GM19238 (cell line): ENCODE results near the gene PCGF2.
"Not testable (repeated sequence)": the region's sequence is repeated elsewhere in the genome, so short reads cannot be mapped to it uniquely, and the experiment has no call there.

Source experiments
- DNase-seq: peaks from one replicate; pipeline ENCODE4 v3.0.0; 2011; ENCODE audit warnings: low spot score; ENCODE audit not compliant: insufficient read length

PCGF2 gene

DNA sequence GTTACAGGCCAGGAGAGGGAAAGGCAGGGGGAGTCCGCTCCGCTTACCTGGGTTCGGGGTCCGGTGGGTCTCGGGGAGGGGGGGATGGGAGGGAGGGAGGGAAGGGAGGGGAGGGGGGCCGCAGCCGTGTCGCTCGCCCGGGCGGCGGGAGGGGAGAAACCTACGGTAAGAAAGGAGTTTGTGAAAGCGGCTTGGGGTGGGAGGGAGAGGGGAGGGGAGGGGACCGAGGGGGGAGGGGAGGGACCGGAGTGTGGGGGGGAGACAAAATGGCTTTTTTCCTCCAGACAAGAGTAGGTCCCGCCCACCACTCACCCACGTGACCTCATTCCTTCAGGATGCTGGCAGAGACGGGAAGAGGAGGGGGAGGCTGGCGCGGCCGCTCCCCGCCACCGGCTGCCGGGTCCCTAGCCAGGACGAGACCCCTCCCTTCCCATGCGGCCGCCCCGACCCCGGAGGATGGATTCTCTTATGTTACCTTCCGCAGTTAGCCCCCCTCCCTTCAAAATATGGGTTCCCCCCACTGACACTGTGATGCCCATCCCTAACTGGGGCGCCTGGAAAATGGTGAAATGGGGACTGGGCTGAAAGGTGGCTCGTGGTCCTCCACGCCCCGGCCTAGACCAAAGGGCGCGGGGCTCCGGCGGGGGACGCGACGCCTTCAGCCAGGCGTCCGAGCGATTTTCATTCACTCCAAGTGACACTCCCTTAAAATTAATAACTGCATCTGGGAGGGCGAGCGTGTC is at the start of gene PCGF2:
PCGF2 (minus strand) TSS at position 188 of the 743 bp plus-strand sequence. CDS start 7,934 bp downstream, outside the sequence.
- no peak for DNase-seq

DNA sequence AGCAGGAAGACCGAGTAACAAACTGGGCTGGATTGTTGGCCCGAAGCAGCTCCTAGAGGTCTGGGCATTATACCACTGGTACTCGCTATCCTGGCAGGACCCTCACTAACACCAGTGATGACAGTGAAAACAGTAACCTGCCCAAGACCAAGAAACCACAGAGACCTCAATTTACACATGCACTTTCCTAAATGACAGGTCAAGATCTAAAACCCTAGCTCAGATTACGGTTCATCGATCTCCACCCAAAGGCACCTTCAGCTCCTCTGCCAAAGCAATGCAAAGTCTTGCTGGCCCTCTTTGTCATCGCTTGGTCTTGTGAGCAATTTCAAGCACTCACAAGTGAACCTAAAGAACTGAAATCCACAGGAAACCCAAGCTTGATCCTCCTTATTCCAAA is 49.7 kb upstream of the PCGF2 start:
- DNase-seq = no peak

DNA sequence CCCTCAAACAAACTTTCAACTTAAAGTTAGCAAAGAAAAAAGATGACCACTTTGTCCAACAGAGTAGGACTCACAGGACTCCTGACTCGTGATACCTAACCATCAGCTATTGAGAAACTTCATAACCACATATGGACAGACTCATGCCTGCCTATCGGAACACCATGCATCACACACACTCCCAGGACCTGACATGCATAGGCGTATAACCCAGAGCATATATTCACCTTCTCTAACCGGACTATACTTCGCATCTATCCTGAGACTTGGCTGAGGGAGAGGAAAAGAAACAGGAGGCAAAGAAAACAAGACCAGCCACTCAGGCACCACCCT is 49.0 kb upstream of the PCGF2 start:
- DNase-seq = no peak

DNA sequence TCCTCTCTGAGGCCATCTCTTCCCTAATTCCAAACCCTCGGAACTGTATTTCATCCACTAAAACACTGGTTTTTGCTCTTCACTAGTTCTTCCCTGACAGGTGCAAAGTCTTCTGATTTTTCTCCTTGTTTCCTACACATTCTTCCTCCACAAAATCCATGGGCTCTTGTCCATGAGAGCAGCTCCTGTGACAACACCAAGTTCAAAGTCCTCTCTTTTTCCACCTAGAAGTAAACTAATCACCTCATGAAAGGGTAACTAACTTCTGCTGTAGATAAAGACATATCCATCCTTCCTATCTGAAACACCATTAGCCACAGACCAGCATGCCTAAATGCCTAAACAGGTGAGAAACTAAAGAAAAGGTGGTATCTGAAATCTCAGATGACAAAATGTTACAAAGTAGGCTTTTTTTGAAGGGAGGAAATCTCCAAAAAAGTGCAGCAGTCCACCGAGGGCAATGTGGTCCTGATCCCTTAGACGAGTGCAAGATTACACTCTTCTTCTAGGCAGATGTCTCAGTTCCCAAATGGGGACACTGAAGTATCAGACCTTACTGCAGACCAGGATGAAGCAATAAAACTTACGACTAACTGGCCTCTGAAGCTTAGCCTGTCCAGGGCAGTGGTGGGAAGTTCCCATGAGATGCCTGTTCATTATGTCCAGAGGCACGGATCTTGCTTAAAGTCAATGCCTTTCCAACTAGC is 48.5 kb upstream of the PCGF2 start:
- no peak for DNase-seq

DNA sequence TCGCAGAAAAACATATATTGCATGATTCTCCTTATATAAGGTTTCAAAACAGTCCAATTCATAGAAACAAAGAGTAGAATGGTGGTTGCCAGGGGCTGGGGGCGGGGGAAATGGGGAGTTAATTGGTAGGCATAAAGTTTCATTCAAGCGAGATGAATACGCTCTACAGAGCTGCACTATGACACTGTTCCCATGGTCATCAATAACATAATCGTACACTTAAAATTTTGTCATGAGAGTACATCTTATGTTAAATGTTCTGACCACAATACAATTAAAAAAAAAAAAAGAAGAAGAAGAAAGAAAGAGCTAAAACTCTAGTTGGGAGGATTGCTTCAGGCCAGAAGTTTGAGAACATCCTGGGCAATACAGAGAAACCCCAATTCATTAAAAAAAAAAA is 46.1 kb upstream of the PCGF2 start:
- DNase-seq = no peak

DNA sequence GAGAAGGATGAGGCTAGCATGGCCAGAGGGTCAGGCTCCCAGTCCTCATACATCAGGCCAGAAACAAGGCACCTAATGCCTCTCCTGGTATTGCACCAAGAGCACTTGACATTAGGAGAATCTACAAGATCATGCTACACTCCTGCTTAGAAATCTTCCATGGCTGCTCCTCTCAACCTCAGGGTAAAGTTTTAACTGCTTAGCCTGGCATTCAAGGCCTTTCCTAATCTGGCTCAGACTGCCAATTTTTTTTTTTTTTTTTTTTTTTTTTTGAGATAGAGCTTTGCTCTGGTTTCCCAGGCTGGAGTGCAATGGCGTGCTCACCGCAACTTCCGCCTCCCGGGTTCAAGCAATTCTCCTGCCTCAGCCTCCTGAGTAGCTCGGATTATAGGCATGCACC is 43.0 kb upstream of the PCGF2 start:
- no peak for DNase-seq

DNA sequence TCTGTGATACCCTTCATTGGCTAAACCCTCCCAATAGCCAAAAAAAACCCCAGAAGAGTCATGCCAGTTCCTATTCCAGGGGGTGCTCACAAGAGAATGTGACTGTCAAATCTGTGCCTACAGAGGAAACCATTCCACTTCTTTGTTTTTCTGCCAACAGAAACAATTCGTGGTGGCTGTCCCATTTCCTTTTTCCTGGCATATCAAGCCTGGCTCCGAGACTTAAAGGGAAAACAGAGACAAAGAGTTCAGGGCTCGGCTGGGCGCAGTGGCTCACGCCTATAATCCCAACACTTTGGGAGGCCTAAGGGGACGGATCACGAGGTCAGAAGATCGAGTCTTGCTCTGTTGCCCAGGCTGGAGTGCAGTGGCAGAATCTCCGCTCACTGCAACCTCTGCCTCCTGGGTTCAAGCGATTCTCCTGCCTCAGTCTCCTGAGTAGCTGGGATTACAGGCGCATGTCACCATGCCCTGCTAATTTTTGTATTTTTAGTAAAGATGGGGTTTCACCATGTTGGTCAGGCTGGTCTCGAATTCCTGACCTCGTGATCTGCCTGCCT is 42.1 kb upstream of the PCGF2 start:
- not testable (repeated sequence) for DNase-seq

DNA sequence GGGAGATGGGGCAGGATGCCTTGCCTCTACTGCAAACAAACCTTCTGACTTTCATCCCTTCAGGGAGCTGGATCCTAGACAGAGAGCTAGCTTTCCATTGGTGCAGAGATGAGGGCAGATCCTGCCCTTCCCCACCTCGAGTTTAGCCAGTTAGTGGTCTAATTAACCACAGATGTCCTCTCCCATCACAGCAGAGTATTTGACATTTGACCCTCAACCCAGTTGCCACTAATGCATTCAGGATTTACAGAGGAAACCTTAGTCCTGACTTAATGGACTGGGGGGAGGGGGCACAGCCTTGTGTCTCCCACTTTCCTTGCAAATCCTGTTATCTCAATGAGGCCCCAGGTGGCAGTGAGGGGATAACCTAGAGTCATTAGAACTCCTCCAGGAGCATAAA is 41.0 kb upstream of the PCGF2 start:
- no peak for DNase-seq

DNA sequence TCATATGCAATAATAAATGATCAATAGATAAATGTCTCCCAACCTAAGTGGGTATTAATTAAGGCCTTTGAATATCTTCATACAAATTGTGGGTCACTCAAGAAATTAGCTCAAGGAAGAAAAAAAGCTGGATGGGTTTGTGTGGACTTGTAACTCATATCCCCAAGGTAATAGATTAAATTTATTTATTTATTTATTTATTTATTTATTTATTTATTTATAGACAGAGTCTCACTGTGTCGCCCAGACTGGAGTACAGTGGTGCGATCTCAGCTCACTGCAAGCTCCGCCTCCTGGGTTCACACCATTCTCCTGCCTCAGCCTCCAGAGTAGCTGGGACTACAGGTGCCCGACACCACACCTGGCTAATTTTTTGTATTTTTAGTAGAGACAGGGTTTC is 39.9 kb upstream of the PCGF2 start:
- not testable (repeated sequence) for DNase-seq

DNA sequence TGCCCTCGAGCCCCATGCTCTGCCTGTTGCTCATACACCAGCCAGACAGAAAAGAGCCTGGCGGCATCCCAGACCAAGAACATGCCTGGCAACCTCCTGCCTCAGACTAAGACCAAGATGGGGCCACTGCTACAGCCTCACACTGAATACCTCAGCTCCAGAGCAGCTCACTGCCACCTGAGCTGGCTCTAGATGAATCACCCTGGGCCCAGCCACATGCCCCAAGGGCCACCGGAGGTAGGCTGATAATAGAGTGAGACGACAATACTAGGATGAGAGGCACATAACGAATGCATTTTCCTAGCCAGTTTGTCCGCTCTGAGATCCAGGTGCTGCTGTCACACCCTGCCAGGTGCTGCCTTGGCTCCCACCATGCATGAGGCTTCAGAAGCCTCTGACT is 38.2 kb upstream of the PCGF2 start:
- DNase-seq = no peak

DNA sequence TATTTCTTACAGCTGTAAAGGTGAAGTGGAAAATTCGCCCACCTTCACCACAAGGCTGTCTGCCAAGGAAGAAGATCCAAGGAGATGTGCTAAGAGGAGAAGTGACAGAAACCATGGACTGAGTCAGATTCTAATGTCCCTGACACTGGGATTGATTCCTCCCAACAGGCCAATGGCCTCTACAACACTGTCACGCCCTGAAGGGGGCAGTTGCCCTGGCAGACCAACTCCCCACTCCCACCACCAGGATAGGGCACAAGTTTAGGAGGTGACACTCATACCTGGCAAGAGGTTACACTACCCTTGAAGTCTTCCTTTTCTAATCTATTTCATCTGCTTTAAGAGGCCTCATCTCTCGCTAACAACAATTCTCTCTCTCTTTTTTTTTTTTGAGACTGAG is 35.1 kb upstream of the PCGF2 start:
- DNase-seq = no peak

DNA sequence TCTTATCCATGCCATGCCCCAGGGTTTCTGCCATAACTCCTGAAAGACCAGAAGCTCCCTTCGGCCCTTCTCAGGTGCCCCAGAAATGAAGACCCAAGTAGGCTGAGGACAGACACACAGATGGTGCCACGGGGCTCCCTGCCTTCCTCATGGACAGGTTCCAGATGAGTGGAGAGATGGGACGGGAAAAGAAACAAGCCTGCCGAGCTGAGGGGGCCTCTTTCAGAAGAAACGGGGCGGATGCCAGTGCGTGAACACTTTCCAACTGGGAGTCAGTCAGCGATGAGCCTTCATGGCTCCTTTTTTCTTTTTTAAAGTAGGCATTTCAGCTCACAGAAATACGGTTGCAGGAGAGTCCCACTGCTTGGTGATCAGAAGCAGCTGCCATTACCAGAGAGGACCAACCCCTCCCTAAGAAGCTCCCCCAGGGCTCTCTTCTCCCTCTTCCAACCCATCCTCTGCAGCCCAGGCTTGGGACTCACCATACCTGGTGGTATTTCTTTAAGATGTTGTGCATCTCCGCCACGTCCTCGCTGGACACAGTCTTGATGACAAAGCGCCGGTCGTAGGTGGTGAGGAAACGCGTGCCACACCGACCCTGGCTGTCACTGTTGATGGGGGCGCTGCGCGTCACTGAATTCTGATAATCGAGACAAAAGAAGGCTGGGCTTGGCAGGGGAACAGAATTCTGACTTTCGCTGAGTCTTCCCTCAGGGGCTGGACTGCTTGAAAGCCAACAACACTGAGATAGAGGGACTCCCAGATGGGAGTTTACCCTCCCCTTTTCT is 32.0 kb upstream of the PCGF2 start:
- no peak for DNase-seq

DNA sequence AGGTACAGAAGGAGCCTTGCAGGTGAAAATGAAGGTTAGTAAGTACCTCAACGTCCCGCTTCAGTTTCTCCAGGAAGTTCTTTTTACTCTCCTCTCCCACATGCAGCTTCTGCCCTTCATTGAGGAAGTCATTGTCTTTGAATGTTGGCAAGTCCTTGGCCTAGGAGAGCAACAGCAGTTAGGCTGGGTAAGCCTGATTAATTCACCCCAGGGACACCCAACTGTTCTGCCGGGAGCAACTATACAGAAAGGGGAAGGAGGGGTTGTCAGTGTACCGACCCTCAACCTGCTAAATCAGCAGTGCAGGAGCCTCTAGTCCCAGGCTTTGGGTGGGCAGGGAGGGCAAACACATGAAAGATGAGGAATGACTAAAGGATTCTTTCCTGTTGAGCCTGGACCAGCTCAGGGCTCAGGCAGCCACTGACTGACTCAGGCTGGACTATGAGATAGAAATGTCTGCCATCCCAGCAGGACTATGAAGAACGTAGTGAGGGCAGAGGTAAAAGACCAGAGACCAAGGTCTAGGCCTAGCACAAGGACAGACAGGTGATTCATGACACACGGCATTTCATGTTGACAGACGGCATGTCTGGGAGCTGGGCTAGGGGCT is 29.6 kb upstream of the PCGF2 start:
- DNase-seq = no peak

DNA sequence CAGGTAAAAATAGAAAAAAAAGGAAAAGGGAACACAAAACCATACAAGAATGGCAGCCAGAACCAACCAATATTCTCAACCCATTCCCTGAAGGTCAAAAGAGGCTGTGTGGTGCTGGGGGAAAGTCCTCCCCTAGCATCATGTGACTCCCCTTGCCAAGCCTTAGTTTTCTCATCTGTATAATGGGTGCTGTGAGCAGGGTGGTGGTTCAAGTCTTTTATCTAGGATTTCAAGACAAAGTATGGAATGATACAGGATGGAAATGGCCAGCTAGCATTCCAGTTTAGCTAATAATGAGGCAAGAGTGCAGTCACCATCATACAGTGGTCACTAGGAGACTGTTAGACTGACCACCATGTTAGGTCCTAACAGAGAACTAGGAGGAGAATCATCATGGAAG is 25.1 kb upstream of the PCGF2 start:
- no peak for DNase-seq

DNA sequence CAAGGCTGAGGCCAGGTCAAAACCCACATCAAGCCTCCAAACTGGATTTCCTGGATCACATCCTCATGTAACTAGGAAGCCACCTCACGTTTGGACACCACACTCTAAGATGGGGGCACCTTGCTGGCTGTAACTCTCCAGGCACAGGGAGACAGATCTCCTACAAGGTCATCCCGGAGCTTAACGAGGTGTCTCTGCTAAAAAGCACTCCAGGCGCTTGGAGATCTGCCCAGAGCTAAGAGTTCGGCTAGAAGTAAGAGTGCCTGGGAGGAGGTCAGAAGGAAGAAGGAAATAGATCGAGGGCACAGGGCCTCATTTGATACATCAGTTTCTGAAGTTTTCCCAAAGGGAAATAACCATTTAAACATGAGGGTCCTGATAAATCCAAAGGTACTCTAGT is 20.3 kb upstream of the PCGF2 start:
- no peak for DNase-seq

DNA sequence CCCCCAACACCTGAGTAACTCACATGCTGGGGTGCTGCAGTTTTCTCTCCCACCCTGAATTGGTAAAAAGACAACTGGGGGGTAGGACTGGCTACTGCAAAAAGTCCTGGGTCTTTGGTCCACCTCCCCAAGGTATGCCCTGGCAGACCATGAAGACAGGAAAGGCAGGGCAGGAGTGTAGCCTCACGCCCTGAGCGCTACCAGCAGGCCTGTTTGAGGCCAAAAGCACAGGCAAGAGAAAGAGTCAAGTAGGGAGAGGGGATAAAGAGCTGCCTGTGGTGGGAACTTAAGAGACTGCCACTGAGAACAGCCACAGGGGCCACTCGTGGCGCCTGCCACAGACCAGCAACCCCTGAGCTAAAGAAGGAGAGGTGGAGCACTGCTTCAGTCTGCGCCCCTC is 18.2 kb upstream of the PCGF2 start:
- DNase-seq = no peak

DNA sequence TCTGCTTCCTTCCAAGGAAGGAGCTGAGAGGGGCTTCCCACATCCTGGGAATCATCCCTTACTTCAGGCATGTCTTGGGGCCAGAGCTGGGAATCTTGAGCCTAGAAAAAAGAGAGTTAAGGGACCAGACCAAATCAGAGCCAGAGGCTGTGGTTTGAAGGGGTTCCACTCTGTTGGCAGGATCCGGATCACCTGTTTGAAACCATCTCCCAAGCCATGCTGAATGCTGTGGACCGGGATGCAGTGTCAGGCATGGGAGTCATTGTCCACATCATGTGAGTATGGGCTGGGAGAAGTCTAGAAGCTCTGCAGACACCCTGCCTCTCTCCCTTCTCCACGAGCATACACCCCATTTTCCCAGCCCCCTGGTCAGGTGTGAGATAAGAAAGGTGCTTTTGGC is 14.1 kb upstream of the PCGF2 start:
- no peak for DNase-seq

DNA sequence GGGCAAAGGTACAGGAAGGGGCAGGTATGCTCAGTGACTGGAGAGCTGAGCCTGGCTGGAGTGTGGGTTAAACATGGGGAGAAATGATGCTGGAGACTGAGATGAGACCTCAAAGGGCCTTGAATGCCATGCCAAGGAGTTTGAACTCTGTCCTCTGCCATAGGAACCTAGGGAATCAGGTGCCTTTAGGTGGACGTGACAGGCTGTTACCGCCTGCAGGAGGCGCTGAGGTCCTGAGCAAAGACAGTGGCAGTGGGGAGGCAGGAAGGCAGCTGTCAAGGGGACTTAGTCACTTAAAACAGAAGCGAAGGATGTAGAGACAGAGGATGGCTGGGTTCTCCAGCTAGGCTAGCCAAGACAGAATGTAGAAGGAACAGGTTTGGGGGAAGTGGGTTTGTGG is 13.5 kb upstream of the PCGF2 start:
- DNase-seq = no peak

DNA sequence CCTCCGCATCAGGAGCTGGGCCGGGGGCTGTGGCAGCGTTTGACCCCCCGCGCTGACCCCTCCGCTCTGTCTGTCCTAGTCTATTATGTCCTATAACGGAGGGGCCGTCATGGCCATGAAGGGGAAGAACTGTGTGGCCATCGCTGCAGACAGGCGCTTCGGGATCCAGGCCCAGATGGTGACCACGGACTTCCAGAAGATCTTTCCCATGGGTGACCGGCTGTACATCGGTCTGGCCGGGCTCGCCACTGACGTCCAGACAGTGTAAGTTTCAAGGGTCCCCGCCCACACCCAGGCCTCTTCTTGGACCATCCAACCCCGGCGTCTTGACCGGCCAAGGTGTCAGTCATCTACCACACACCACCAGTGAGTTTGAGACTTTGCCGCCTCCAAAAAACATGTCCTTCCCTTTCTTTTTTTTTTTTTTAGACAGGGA is 5.0 kb upstream of the PCGF2 start:
- DNase-seq = no peak

DNA sequence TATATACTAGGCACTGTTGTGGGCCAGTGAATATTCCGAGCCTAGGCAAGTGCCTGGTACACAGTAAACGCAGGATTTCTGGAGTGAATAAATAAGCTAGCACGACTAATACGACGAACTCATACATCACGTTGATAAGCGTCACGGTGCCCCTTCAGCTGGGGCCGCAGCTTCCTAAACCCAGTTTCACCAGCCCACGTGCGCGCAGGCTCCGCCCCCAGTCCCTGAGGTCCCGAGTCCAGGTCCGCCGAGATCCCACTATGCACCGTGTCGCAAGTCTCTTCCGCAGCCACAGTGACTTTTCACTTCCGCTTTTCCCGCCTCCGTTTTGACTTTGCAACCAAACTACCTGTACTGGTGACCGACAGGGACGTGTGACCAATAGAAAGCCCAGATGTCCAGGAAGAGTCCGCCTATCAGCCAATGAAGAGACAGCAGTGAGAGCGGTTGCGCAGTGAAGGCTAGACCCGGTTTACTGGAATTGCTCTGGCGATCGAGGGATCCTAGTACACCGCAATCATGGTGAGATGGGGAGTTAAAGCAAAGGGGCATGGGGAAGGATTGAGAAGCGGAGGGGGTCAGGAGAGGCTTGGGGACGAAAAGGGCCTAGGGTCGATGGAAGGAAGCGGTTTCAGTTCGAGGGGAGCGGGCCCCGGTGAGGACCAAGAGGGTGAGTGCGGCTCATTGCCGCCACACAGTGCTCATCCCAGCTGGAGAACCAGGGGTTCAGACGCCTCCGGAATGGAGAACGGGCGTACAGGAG is 4.4 kb upstream of the PCGF2 start, which contains the start of gene PSMB3:
PSMB3 (plus strand) TSS at position 434 of the 763 bp plus-strand sequence; CDS start at position 520, 86 bp downstream.
- DNase-seq = peak; percentile 92

DNA sequence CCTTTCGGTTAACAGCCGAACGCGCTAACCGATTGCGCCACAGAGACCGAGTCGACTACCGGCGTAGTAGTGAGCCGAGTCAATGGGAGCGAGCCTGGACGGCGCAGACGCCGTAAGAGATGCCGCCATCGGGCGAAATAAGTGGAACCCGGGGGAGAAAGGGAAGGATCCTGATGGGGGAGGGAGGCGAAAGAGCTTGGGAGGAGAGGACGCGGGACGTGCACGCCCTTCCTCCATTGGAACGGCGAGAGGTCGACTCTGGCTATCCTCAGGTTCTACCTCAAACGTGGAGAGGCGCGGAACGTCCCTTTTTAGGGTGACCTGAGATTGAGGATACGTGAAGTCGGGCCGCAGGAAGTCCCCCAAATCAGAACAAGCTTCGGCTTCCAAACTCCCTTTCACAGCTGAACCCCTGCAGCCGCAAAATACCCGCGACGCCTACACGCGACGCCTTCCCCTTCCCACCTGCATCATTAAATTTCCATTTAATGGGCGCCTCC is 3.7 kb upstream of the PCGF2 start:
- no peak for DNase-seq
